Measurements from ENCODE around the gene CTNNA3.

CTNNA3 gene

GRCh38 chr10:66008221-66008620 is 1687.8 kb downstream of the CTNNA3 start:
- H3K36me3 ChIP-seq (ENCODE audit: low read depth), result no peaks in the 10 kb centered on the region

DNA sequence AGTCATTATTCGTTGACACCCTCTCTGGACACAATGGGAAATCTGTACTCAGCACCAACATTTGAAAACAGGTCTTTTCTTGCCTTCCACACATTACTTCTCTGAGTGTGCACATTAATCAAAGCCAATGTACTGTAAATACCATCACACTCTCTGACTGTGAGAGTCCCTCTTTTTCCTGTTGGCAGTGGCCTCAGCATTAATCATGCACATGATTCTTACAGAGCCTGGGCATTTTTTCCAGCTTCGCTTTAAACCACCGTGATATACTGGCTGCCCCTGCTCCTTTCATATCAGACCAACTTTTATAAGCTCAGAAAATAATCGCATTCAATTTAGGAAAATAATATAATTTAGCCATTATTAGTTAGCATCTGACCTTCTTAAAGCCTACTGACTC is 1689.6 kb downstream of the CTNNA3 start:
- ATAC-seq (ENCODE audit: low read depth), result no peak
- no peak overlapping the region for H3K27ac ChIP-seq (ENCODE audit: poor library complexity, severe bottlenecking)
- H3K27me3 ChIP-seq (ENCODE audit: insufficient read depth, poor library complexity, severe bottlenecking), result no peaks in the 10 kb centered on the region
- H3K9me3 ChIP-seq (ENCODE audit: severe bottlenecking), result no peaks in the 10 kb centered on the region
- no peak for TF ChIP-seq CTCF (IDR thresholded peaks at IDR 0.05; ENCODE audit: poor library complexity, severe bottlenecking)
- DNase-seq (ENCODE audit: low spot score), result no peak
- no peaks in the 10 kb centered on the region for H3K36me3 ChIP-seq (ENCODE audit: low read depth)
- H3K4me3 ChIP-seq (ENCODE audit: severe bottlenecking), result no peak overlapping the region
- no peaks in the 10 kb centered on the region for H3K4me1 ChIP-seq (ENCODE audit: insufficient read depth, poor library complexity, severe bottlenecking)

More at GRCh38 chr10:66008221-66008620, 1687.8 kb downstream of the CTNNA3 start:
- no peak for ATAC-seq (ENCODE audit: low read depth)
- no peak for DNase-seq (ENCODE audit: low spot score)
- Histone ChIP-seq H3K27ac (ENCODE audit: poor library complexity, severe bottlenecking) (no peak overlapping the region), H3K9me3 (ENCODE audit: severe bottlenecking) (no peaks in the 10 kb centered on the region), H3K4me3 (ENCODE audit: severe bottlenecking) (no peak overlapping the region), H3K27me3 (ENCODE audit: insufficient read depth, poor library complexity, severe bottlenecking) (no peaks in the 10 kb centered on the region), H3K4me1 (ENCODE audit: insufficient read depth, poor library complexity, severe bottlenecking) (no peaks in the 10 kb centered on the region)
- no peak for TF ChIP-seq CTCF (IDR thresholded peaks at IDR 0.05; ENCODE audit: poor library complexity, severe bottlenecking)

DNA sequence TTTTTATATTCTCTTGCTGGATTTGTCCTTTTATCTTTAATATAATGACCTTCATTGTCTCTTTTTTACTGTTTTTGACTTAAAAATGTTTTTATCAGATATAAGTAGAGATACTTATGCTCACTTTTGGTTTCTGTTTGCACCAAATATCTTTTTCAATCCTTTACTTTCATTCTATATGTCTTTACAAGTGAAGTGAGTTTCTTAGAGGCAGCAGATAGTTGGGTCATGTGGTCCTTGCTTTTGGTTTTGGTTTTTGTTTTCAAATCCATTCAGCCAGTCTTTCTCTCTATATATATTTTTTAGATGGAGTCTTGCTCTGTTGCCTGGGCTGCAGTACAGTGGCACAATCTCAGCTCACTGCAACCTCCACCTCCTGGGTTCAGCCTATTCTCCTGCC is 1702.5 kb downstream of the CTNNA3 start:
- DNase-seq (ENCODE audit: low spot score) (no peak), ATAC-seq (ENCODE audit: low read depth) (no peak)
- H3K27ac ChIP-seq (ENCODE audit: poor library complexity, severe bottlenecking), result no peak overlapping the region
- no peak for TF ChIP-seq CTCF (IDR thresholded peaks at IDR 0.05; ENCODE audit: poor library complexity, severe bottlenecking)
- no peaks in the 10 kb centered on the region for H3K9me3 ChIP-seq (ENCODE audit: severe bottlenecking)
- H3K4me3 ChIP-seq (ENCODE audit: severe bottlenecking), result no peak overlapping the region
- H3K4me1 ChIP-seq (ENCODE audit: insufficient read depth, poor library complexity, severe bottlenecking), result no peaks in the 10 kb centered on the region
- H3K27me3 ChIP-seq (ENCODE audit: insufficient read depth, poor library complexity, severe bottlenecking), result peaks cover 3% of the 10 kb centered on the region
- H3K36me3 ChIP-seq (ENCODE audit: low read depth), result no peaks in the 10 kb centered on the region

GRCh38 chr10:65968871-65969270 is 1727.1 kb downstream of the CTNNA3 start:
- TF ChIP-seq CTCF (IDR thresholded peaks at IDR 0.05; ENCODE audit: poor library complexity, severe bottlenecking), result no peak
- Histone ChIP-seq H3K4me3 (ENCODE audit: severe bottlenecking) (no peak overlapping the region), H3K36me3 (ENCODE audit: low read depth) (no peaks in the 10 kb centered on the region), H3K4me1 (ENCODE audit: insufficient read depth, poor library complexity, severe bottlenecking) (no peaks in the 10 kb centered on the region), H3K9me3 (ENCODE audit: severe bottlenecking) (no peaks in the 10 kb centered on the region), H3K27me3 (ENCODE audit: insufficient read depth, poor library complexity, severe bottlenecking) (no peaks in the 10 kb centered on the region), H3K27ac (ENCODE audit: poor library complexity, severe bottlenecking) (no peak overlapping the region)
- no peak for DNase-seq (ENCODE audit: low spot score)
- no peak for ATAC-seq (ENCODE audit: low read depth)

- Histone ChIP-seq H3K27me3 (ENCODE audit: insufficient read depth, poor library complexity, severe bottlenecking) (no peaks in the 10 kb centered on the region), H3K4me3 (ENCODE audit: severe bottlenecking) (no peak overlapping the region), H3K4me1 (ENCODE audit: insufficient read depth, poor library complexity, severe bottlenecking) (no peaks in the 10 kb centered on the region), H3K9me3 (ENCODE audit: severe bottlenecking) (no peaks in the 10 kb centered on the region), H3K27ac (ENCODE audit: poor library complexity, severe bottlenecking) (no peak overlapping the region), H3K36me3 (ENCODE audit: low read depth) (no peaks in the 10 kb centered on the region)
- ATAC-seq (ENCODE audit: low read depth) (no peak), DNase-seq (ENCODE audit: low spot score) (no peak)
- TF ChIP-seq CTCF (IDR thresholded peaks at IDR 0.05; ENCODE audit: poor library complexity, severe bottlenecking), result no peak
Observed at GRCh38 chr10:65968437-65968836, 1727.6 kb downstream of the CTNNA3 start.
